GM18505 (cell line): ENCODE results near the gene ZNF778.

Experiments used
- ATAC-seq: cut with Tn5 transposase; IDR thresholded peaks from one replicate; pipeline ENCODE4 v1.9.1; 2021; ENCODE audit not compliant: unreplicated experiment
- POLR2A ChIP-seq: IDR thresholded peaks from 4 replicates; pipeline ENCODE4 v1.6.1; 2011; ENCODE audit warnings: borderline replicate concordance; ENCODE audit not compliant: insufficient read depth, insufficient read length; ENCODE audit errors: extremely low read depth

Gene ZNF778

DNA sequence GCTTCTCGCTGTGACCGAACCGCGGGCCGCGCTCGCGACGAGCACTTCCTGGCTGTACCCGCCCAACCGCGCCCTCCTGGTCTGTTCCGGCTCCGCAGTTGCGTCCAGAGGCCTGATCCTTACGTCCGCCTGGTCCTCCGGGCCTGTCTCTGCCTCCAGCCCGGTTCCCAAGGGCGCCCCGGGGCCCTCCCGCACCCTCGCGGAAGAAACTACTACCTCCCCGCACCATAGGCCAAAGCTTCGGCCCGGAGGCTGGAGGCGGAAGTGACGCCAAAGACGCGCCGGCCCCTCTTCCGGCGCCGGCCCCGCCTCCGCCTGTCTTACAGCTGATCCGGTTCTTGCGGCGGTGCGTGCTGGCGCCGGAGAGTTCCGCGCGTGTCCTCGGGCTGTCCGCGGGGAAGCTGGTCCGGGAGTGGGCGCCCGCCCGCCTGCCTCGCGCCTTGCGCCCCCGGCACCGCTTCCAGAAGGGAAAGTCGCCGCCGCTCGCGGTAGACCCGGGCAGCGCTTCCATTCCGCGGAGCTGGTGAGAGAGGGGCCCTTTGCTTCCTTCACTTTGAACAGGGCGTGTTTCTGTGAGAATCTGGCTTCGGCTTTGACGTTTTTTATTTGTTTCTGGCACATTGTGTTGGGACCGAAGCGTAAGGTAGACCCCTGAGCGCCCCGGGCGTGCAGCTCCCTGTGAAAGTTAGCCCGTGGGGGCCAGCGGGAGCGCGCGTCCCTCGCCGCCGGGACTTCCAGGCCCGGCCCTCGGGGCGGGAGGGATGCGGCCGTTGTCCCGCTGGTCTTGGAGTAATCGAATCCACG is at the start of gene ZNF778:
Gene ZNF778, plus strand, starts transcription at position 316 of the 804 bp plus-strand sequence. CDS start 3,425 bp downstream, outside the sequence.
- peak; percentile 84 for TF ChIP-seq POLR2A
- peak; percentile 80 for ATAC-seq

DNA sequence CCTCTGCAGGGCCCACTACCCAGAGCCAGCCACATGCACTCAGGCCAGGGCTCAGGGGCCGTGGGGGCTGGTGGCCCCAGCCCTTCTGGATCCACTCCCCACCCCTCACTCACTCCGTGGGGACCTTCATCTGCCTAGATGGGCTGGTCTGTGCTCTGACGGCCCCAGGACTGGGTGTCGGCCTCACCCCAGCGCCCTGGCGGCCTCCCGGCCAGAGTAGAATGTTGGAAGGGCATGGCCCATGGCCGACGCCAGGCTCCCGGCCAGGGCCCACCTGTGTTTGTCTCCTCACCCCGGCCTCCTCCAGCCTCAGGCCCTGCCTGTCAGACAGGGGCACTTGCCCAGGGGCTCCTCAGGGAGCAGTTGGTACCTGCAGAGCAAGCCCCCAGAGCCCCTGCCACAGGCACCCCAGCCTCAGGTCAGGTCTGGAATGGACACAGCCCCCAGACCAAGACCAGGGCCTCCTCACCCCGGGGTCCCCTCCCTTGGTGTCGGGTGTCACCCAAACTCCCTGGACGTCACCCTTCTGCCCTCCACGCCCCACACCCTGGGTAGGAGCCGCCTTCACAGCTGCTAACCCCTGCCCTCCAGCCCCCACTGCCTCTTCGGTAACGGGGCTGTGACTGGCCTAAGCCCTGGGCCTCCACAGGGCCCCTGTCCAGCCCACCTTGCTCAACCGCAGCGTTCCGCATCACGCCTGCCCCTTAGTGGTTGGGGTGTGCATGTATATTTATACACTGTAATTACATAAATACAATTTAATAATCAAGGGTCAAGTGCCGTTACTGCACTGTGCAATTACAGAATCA is 48.9 kb upstream of the ZNF778 start:
- TF ChIP-seq POLR2A, result no peak
- no peak for ATAC-seq

DNA sequence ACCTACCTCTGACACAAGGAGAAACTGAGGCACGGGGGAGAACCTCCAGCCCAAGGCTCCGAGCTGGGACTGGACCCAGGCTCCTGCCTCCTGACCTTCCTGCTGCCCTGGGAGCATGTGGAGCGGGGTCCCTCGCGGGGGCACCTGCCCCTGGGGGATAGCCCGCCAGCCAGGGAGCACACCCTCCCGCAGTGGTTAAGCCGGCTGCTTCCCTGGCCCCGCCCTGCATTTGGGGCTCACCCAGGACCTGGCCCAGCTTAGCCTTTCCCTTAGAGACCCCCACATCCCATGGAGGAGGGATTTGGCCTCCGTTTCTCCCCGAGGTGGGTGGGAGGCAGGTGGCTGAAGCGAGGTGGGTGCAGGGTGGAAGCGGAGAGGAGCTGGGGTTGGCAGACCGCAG is 47.7 kb upstream of the ZNF778 start:
- no peak for ATAC-seq
- TF ChIP-seq POLR2A, result no peak

DNA sequence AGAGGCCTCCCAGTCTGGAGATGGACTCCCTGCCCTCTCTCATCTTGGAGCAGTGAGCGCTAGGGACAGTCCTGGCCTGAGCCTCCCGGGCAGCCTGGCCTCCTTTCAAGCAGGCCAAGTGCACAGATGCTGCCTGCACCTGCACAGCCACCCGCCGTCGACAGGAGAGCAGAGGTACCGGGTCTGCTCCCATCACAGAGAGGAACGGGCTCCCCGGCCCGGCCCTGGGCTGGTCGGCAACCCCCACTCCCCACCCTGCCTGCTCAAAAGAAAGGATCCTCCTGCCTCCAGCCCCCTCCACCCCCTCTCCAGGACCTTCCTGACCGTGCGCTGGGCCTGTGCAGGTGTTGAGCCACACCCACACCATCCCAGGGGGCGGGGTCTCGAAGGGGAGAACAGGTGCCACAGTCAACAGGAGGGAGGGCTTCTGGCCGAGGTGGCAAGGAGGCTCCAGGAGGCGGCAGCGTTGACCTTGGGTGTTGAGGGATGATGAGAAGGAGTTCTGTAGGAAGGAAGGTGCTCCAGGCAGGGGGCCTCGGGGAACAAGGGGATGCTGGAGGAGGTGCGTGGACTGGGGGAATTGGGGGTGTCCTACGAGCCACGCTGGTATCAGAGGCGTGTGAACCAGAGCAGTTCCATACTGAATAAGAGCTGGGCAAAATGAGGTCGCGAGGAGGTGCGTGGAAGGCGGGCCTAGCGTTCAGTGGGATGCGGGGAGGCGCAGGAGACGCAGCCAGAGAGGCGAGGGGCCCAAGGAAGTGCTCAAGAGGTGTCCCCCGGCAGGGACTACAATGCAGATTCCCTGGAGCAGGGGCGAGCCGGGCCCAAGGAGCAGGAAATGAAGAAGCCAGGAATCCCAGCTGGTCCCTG is 46.9 kb upstream of the ZNF778 start:
- no peak for TF ChIP-seq POLR2A

DNA sequence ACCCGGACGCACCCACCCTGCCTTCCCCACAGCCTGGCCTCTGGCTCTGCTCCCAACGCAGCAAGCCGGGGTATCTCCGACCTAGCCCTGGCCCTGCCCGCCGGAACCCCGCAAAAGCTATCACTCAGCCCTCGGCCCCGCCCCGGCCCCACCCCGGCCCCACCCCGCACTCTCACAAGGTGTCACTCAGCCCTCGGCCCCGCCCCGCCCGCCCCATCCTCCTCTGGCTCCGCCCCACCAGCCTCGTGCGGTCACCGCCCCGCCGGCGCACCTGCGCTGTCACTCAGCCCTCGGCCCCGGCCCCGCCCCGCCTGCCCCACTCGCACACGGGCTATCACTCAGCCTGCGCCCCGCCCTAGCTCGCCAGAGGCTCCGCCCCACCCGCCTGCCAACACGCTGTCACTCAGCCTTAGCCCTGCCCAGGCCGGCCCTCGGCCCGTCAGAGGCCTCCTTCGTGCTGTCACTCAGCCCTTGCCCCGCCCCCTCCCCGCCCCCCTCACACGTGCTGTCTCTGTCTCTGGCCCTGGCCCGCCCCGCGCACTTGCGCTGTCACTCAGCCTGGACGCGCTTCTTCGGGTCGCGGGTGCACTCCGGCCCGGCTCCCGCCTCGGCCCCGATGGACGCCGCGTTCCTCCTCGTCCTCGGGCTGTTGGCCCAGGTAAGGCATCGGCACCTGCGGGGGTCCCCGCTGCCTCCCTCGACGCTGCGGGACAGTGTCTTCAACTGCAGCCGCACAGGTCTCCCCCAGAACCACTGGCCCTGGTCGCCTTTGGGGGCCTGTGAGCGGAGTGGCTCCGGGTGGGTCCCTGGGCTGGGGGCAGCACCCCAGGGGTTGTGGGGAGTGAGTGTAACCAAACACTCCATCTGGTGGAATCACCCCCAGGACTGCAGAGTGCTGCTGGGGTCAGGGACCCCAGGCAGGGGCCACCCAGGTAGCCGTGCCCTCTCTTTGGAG is 46.0 kb upstream of the ZNF778 start, which contains the start of gene CDH15:
Gene CDH15, plus strand, starts transcription at position 533 of the 955 bp plus-strand sequence. Its CDS starts 84 bp downstream, at position 617.
- peak; percentile 84 for ATAC-seq
- TF ChIP-seq POLR2A, result no peak

More for the DNA sequence above, 46.9 kb upstream of the ZNF778 start:
- ATAC-seq, result no peak

DNA sequence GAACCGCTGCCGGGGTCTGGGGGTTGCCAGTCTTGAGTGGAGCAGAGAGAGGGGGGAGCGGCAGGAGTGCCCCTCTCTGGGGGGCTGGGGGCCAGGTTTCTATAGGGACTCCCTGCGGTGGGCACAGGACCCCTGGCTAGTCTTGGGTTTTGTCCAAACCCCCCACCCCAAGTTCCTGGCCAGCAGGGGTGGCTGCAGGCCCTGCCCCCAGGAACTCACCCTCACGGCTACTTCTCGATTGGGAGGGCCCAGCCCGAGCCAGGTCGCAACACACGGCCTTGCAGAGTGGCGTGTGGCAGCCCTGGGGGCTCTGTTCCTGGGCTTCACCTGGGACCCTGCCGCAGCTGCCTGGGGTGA is 45.4 kb upstream of the ZNF778 start:
- no peak for ATAC-seq
- TF ChIP-seq POLR2A, result no peak

DNA sequence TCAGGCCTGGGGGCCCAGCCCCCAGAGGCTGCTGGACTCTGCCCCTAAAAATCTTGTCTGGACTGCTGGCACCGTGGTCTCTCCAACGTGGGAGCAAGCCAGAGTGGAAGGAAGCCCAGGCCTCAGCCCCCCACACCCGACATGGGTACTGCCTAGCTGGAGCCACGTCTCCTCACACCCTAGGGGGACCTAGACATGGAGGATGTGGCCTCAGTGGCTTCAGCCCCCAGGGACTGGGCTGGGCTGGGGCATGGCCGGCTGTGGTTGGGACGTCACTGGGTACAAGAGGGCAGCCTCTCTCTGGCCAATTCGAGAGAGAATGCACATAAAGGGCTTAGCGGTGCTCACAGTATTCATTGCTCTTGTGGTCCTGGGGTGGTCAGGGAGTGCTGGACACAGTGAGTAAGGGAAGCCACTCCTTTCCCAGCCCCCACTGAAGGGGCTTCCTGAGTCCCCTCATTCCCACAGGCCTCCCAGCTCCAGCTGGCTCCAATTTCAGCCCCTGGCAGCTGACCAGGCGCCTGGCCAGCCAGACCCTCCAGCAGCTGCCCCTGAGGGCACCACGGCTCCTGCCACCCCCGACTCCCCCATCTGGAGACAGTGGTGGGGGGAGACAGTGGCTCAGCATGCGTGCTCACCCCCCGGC is 44.9 kb upstream of the ZNF778 start:
- ATAC-seq, result no peak
- TF ChIP-seq POLR2A, result no peak

DNA sequence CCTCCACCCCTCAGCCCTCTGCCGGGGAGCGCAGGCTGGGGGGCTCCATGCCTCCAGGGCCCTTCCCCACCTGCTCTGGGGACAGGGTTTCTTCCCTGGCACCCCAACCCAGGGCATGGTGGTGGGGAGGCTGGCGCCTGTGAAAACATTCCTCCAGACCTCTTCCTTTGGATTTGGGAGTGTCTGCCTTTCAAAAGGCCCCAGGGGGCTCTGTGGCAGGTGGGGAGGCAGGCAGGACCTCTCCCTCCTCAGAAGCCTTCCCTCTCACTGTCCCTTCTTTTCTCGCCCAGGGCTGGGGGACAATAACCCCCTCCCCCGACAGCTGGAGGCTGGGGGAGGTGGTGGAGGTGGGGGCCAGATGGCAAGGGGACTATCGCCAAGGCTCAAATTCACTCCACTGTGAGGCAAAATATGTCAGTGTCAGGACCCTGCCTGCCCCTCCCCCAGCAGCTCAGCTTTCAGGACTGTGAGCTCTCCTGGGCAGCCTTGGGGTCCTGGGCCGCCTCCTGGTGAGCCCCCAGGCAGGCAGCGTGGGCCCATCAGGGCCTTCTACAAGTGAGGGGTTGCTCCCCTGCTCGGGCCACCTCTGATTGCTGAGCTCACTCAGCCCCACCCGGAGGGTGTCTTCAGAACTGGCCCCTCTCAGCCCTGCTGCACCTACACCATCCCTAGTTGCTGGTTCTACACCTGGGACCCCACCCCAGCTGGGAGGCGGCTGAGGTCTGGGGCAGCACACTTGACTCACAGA is 44.2 kb upstream of the ZNF778 start:
- no peak for TF ChIP-seq POLR2A
- ATAC-seq, result no peak

DNA sequence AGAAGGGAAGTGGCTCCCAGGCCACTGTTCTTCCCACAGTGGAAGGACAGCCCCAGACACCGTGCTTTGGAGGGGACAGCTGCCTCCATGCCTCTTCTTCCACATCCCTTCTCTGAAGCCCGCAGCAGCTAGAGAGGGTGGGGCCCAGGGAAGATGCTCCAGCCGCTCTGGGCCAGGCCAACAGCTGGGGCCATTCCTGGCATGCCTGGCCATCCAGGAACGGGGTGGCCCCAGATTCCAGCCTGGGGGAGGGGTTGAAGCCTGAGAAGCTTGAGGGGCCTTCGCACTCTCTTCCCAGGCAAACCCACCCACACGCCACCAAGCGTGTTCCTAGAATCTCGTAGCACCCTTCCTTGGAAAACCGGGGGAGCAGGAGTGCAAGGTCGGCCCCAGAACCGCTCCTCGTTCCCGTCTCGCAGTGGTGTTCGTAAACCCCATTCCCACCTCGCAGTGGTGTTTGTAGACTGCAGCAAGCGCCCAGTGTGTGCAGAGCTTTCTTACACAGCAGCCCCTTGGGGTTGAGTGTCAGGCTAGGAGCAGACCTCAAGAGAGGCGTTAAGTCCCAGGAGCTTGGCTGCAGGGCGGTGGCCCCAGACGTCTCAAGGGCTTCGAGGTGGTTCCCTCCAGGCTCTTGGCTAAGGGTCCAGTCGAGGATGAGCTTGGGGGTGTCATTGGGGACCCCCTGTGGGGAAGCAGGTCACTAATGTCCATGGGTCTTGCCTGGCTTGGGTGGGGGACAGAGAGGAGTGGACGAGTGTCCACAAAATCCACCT is 43.3 kb upstream of the ZNF778 start:
- no peak for TF ChIP-seq POLR2A
- ATAC-seq, result no peak

DNA sequence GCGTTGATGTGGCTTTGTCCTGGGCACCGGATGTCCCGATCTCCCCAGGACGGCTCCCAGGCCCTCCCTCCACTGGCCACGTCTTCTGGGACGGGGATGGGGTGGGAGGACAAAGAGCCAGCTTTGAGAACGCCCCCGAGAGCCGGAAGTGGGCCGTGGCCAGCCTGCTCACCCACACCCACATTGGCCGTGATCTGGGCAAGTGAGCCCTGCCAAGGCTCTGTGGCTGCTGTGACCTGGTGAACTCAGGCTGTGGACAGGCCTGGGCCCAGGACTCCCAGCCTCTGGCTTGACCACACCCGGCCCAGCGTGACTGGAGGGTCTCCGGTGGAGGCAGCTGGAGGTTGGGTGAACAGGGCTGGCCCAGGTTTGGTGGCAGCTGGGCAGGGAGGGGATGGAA is 42.6 kb upstream of the ZNF778 start:
- no peak for TF ChIP-seq POLR2A
- no peak for ATAC-seq
